Spleen (tissue), 7 donors: ENCODE measurements around the gene PLVAP.
A peak's percentile ranks its signal among the peaks of the same experiment; 100 is the strongest.

ENCODE experiments used
- POLR2A ChIP-seq, 3 donors: fragments of 450-650 bp; IDR thresholded peaks; one replicate each; pipeline ENCODE4 v1.5.1; 2017; ENCODE audit warnings: antibody characterized with exemption in 3 of 3, mild to moderate bottlenecking in 1 of 3
- POLR2AphosphoS5 ChIP-seq, 3 donors: sonication (generic); formaldehyde crosslinking; IDR thresholded peaks; one replicate each; pipeline ENCODE4 v1.5.1; 2017; ENCODE audit warnings: antibody characterized with exemption in 3 of 3
- TF ChIP-seq, protein P1 (sequence below), 11 experiments: fragments of 200-600 bp in 7 of 11; fragments of 450-650 bp in 4 of 11; sonication (generic) in 4 of 11; IDR thresholded peaks in 8 of 11; conservative IDR thresholded peaks in 3 of 11; 1 replicate in 7 of 11; 2 replicates in 4 of 11; pipeline versions ENCODE4 v1.4.0 to v1.8.0; 2016 to 2021; ENCODE audit warnings: antibody characterized with exemption in 11 of 11, inconsistent platforms in 4 of 11, mild to moderate bottlenecking in 1 of 11
- donor health status: DM: no; HTN: no; CAD: no; lungs with moderate emphysema.
- donor health status: DM: no; HTN: no; CAD: no.
- donor health status: DM: no; HTN: no; CAD: no.

- TF ChIP-seq POLR2A (IDR thresholded peaks at IDR 0.05) (peak in 1 of 3 donors; percentile 27), POLR2AphosphoS5 (IDR thresholded peaks at IDR 0.05) (peak; percentile 87 to 89 (median 87))
- TF ChIP-seq, protein P1, sequence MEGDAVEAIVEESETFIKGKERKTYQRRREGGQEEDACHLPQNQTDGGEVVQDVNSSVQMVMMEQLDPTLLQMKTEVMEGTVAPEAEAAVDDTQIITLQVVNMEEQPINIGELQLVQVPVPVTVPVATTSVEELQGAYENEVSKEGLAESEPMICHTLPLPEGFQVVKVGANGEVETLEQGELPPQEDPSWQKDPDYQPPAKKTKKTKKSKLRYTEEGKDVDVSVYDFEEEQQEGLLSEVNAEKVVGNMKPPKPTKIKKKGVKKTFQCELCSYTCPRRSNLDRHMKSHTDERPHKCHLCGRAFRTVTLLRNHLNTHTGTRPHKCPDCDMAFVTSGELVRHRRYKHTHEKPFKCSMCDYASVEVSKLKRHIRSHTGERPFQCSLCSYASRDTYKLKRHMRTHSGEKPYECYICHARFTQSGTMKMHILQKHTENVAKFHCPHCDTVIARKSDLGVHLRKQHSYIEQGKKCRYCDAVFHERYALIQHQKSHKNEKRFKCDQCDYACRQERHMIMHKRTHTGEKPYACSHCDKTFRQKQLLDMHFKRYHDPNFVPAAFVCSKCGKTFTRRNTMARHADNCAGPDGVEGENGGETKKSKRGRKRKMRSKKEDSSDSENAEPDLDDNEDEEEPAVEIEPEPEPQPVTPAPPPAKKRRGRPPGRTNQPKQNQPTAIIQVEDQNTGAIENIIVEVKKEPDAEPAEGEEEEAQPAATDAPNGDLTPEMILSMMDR (IDR thresholded peaks at IDR 0.05 in 8 of 11, conservative IDR thresholded peaks at IDR 0.05 in 3 of 11) = peak in 3 of 11 experiments; percentile 27 to 46 (median 41)
These were observed 67.8 kb downstream of the PLVAP start, which contains the start of gene DDA1 for GRCh38 chr19:17309198-17309964.
